ENCODE measurements around the gene ARL4D.
"Not testable (repeated sequence)": the region's sequence is repeated elsewhere in the genome, so short reads cannot be mapped to it uniquely, and the experiment has no call there.

The ARL4D gene

DNA sequence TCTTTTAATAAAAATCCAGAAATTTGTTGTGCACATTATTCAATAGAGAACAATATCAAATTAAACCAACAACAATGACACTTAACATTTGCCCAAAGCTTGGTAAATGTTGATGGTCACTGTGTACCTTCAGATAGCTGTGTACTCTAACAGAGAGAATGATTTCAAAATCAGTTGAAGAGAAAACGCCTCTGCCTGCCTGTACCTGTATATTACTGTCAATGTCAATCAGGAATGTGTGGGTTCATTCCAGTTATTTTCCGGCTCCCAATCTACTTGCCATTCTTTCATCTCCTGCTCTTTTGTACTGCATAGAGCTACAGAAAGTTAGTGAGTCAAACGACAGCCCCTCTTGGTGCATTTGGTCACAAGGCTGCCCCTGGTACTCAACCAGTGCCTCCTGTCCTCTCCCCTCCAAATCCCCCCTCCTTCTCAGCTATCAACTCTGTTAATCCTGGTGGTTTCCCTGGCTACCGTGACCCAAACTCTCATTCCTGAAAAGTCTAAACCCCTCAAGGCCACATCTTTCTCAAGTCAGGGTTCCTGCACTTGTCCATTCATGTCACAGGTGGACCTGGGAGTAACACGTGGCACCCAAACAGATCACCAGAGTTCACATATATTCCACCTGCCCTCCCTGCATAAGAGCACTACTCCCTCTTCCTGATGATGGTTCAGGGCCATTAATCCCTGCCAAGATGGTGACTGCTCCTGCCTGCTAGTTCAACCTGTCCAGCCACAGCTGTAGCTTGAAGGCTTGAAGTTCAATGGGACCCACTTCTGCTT lies 13.6 kb upstream of the ARL4D start:
- H3K27ac ChIP-seq, result no peak overlapping the region
- no peaks in the 10 kb centered on the region for H3K36me3 ChIP-seq
- H3K9me3 ChIP-seq (ENCODE audit: severe bottlenecking), result peaks cover 12% of the 10 kb centered on the region
- no peak for DNase-seq
- TF ChIP-seq CTCF (IDR thresholded peaks at IDR 0.05; ENCODE audit: low read depth, low read length), result no peak
- no peaks in the 10 kb centered on the region for H3K27me3 ChIP-seq (ENCODE audit: insufficient read depth, low read depth, severe bottlenecking)
- H3K4me3 ChIP-seq (ENCODE audit: low read depth, low read length), result no peak overlapping the region

- peak; percentile 91 for DNase-seq
- TF ChIP-seq CTCF (IDR thresholded peaks at IDR 0.05; ENCODE audit: low read depth, low read length), result no peak
- Histone ChIP-seq H3K9me3 (ENCODE audit: severe bottlenecking) (no peaks in the 10 kb centered on the region), H3K4me3 (ENCODE audit: low read depth, low read length) (peak overlapping the region; percentile 70), H3K36me3 (no peaks in the 10 kb centered on the region), H3K27ac (peak overlapping the region; percentile 67), H3K27me3 (ENCODE audit: insufficient read depth, low read depth, severe bottlenecking) (no peaks in the 10 kb centered on the region)
These were observed 10.3 kb upstream of the ARL4D start for GRCh38 chr17:43388359-43389045.

DNA sequence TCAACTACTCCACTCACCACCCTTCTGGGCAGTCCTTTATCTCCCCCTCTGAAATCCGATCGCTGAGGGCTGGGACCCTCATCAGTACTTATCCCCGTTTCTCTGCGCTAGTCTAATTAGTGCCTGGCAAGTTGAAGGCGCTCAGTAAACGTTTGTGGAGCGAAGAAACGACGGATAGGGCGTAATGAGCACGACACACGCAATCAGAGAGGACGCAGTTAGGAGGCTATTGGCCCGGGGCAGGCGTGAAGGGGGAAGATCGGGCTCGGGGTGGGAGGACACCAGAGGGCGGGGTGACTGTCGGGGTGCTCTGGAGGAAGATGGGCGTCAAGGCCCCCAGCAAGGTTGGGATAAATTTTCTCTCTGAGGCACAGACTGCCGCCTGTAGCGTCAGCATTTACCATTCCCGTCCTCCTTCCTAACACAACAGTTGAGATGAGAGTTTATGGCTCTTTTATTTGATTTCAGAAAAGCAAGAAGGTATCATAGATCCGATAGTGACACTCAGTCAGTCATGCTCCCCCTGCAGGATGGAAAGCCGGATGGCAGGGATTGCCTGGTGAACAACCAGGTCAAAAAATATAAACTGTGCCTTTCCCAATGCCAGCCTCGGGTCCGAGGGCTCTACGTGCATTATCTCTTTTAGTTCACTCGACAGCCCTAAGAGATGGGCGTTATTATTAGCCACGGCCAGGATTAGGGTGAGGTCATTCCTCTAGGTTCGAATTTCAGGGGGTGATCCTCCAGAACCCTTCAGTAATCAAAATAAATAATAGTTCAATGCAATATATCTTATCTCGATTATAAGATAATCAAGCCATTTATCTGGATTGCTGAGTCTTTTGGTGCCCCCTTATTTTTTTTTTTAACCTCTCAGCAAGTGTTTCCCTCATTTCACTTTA lies 9.5 kb upstream of the ARL4D start:
- Histone ChIP-seq H3K36me3 (no peaks in the 10 kb centered on the region), H3K27ac (peak overlapping the region; percentile 67), H3K27me3 (ENCODE audit: insufficient read depth, low read depth, severe bottlenecking) (no peaks in the 10 kb centered on the region), H3K9me3 (ENCODE audit: severe bottlenecking) (no peaks in the 10 kb centered on the region), H3K4me3 (ENCODE audit: low read depth, low read length) (peak overlapping the region; percentile 70)
- peak; percentile 94 for TF ChIP-seq CTCF (IDR thresholded peaks at IDR 0.05; ENCODE audit: low read depth, low read length)
- DNase-seq, result peak; percentile 89

GRCh38 chr17:43392397-43392796 lies 6.4 kb upstream of the ARL4D start:
- Histone ChIP-seq H3K27me3 (ENCODE audit: insufficient read depth, low read depth, severe bottlenecking) (no peaks in the 10 kb centered on the region), H3K4me3 (ENCODE audit: low read depth, low read length) (no peak overlapping the region), H3K36me3 (no peaks in the 10 kb centered on the region), H3K9me3 (ENCODE audit: severe bottlenecking) (no peaks in the 10 kb centered on the region), H3K27ac (no peak overlapping the region)
- DNase-seq, result no peak
- no peak for TF ChIP-seq CTCF (IDR thresholded peaks at IDR 0.05; ENCODE audit: low read depth, low read length)

- peak; percentile 80 for TF ChIP-seq CTCF (IDR thresholded peaks at IDR 0.05; ENCODE audit: low read depth, low read length)
- peak; percentile 94 for DNase-seq
- Histone ChIP-seq H3K27me3 (ENCODE audit: insufficient read depth, low read depth, severe bottlenecking) (no peaks in the 10 kb centered on the region), H3K27ac (no peak overlapping the region), H3K9me3 (ENCODE audit: severe bottlenecking) (no peaks in the 10 kb centered on the region), H3K36me3 (no peaks in the 10 kb centered on the region), H3K4me3 (ENCODE audit: low read depth, low read length) (no peak overlapping the region)
These were observed 4.8 kb upstream of the ARL4D start for GRCh38 chr17:43393944-43394482.

DNA sequence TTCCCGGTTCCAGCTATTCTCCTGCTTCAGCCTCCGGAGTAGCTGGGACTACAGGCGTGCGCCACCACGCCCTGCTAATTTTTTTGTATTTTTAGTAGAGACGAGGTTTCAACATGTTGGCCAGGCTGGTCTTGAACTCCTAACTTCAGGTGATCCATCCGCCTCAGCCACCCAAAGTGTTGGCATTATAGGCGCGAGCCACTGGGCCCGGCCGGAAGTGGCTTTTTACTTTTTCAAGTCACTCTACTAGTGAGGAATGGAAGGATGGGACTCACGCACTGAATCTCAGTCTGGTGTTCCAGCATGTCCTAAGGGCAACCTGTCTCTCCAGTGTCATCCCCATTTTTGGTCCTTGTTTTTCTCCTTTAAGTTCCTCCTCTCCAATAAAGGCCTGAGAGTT lies 4.1 kb upstream of the ARL4D start:
- H3K27me3 ChIP-seq (ENCODE audit: insufficient read depth, low read depth, severe bottlenecking); H3K9me3 ChIP-seq (ENCODE audit: severe bottlenecking); DNase-seq; H3K4me3 ChIP-seq (ENCODE audit: low read depth, low read length); H3K36me3 ChIP-seq: not testable (repeated sequence)
- H3K27ac ChIP-seq, result peak overlapping the region; percentile 74
